ENCODE measurements around the gene E2F8.

The E2F8 gene

DNA sequence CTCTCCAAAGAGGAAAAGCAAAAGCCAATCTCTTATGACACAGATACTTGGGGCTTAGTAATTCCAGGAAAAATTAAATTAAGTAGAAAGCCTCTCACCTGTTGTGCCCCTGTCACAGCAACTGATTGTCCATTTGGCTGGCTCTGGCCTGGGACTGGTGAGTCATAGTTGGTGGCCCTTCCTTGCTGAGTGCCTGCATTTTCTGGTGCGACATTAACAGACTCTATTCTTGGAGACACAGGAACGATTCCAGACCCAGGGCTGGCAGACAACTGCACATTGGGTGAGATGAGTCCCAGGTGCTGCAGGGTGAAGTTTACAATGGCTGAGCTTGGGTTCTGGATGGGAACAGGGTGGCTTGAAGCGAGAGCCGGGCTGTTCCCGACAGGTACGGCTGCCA, 15.6 kb downstream of the E2F8 start:
- no peaks in the 10 kb centered on the region for H3K27me3 ChIP-seq (replicated peaks in 2 of 5; ENCODE audit: control insufficient read depth in 4 of 5, insufficient read depth in 5 of 5, low read length in 4 of 5)
- H3K36me3 ChIP-seq (ENCODE audit: control insufficient read depth in 4 of 4, insufficient read depth in 4 of 4, low read length in 3 of 4), result peaks cover 10 to 52% (median 32%) of the 10 kb centered on the region in 4 experiments
- H3K27ac ChIP-seq (ENCODE audit: insufficient read depth in 1 of 2, low read depth in 1 of 2, low read length in 2 of 2, poor library complexity in 1 of 2, severe bottlenecking in 2 of 2), result no peak overlapping the region
- POLR2A ChIA-PET, result no interaction called here
- 98% methylated on average over 6 of the region's 6 CpGs for WGBS (ENCODE audit: insufficient coverage)
- no peak overlapping the region for H3K4me3 ChIP-seq (ENCODE audit: control insufficient read depth in 1 of 7, extremely low read depth in 1 of 7, insufficient read depth in 4 of 7, low read depth in 2 of 7, low read length in 6 of 7)
- CTCF ChIA-PET, result no interaction called here
- H3K9me3 ChIP-seq (ENCODE audit: control extremely low read depth in 1 of 5, control insufficient read depth in 4 of 5, insufficient read depth in 2 of 5, low read depth in 1 of 5, low read length in 4 of 5), result peaks cover 0 to 4% (median 2%) of the 10 kb centered on the region in 5 experiments
- H3K4me1 ChIP-seq (ENCODE audit: control extremely low read depth in 1 of 4, control insufficient read depth in 4 of 4, insufficient read depth in 4 of 4, low read length in 3 of 4), result peaks cover 0 to 5% (median 0%) of the 10 kb centered on the region in 4 experiments
- DNase-seq, result no peak

DNA sequence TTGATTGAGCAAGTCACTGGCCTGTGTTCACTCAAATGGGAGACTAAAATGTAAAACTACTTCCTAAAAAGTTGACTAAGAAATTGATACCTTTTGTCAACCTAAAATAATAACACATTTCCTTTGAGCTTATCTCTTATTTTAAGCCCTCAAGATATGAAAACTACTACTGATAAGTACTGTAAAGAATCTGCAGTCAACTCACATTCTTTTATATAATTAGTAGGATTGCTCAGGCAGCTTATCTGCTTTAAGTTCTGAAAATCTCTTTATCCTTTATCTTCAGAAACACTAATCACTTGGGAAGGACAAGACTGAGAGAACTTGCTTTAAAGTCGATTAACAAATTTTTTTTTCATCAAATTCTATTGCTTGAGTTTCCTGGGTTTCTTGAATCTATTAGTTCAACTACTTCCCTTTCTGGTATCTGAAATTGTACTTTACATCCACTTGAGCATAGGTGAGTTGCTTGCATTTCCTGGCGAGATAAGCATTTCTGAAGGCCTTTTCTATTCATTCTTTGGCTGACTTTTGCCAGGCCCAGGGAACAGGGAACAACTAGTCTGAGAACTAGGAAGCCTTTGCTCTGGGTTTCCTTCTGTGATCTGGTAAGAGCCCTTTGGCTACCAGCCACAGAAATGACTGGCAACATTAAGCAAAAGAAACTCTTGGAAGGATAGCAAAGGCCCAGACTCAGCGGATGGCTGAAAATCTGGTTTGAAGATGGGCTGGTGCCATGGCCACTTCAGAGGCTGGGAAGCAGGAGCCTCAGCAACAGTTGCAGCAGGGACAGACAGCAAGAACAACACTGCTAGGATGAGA, 19.6 kb downstream of the E2F8 start:
- ChIA-PET POLR2A (no interaction called here), CTCF (no interaction called here)
- Histone ChIP-seq H3K4me3 (ENCODE audit: control insufficient read depth in 1 of 7, extremely low read depth in 1 of 7, insufficient read depth in 4 of 7, low read depth in 2 of 7, low read length in 6 of 7) (no peak overlapping the region), H3K36me3 (ENCODE audit: control insufficient read depth in 4 of 4, insufficient read depth in 4 of 4, low read length in 3 of 4) (peaks cover 3 to 26% (median 18%) of the 10 kb centered on the region in 4 experiments), H3K27ac (ENCODE audit: insufficient read depth in 1 of 2, low read depth in 1 of 2, low read length in 2 of 2, poor library complexity in 1 of 2, severe bottlenecking in 2 of 2) (no peak overlapping the region), H3K9me3 (ENCODE audit: control extremely low read depth in 1 of 5, control insufficient read depth in 4 of 5, insufficient read depth in 2 of 5, low read depth in 1 of 5, low read length in 4 of 5) (peaks cover 0 to 4% (median 2%) of the 10 kb centered on the region in 5 experiments), H3K27me3 (replicated peaks in 2 of 5; ENCODE audit: control insufficient read depth in 4 of 5, insufficient read depth in 5 of 5, low read length in 4 of 5) (no peaks in the 10 kb centered on the region), H3K4me1 (ENCODE audit: control extremely low read depth in 1 of 4, control insufficient read depth in 4 of 4, insufficient read depth in 4 of 4, low read length in 3 of 4) (peaks cover 0 to 5% (median 0%) of the 10 kb centered on the region in 4 experiments)
- WGBS (ENCODE audit: insufficient coverage), result no CpG with 5 or more reads among the region's 3 CpGs
- DNase-seq, result no peak

DNA sequence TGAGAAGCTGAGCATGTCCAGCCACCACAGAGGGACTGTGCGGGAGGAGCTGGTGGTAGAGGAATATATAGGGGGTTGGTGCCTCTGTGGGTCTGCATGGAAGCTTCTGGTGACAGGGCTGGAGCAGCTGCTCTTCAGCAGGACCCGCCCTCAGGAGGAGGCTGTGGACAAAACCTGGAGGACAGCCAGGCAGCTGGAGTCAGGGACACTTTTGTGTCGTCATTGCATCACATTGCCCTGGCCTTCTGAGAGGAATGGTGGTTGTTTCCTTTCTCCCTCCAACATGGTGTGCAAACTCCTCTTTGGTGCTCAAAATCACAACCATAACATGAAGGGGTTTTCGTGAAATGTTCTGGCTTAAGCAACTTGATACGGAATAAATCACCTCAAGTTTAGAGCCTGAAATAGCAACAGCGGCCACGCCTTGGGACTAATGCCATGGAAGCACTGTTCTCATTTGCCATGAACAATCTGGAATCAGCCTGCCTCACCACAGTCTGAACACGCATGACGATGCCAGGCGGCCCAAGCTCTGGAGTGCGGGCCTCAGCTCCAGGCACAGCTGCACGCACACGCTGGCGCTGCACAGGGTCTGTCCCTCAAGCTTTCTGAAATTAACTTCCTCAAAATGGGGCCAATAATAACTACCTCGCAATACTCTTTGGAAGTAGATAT, 21.8 kb downstream of the E2F8 start:
- ChIA-PET CTCF (interaction anchor here (1.3 kb wide), 1 partner anchor 28 kb away, joined by 3 read pairs; no protein-coding TSS in a partner anchor), POLR2A (no interaction called here)
- no peak overlapping the region for H3K4me3 ChIP-seq (ENCODE audit: control insufficient read depth in 1 of 7, extremely low read depth in 1 of 7, insufficient read depth in 4 of 7, low read depth in 2 of 7, low read length in 6 of 7)
- WGBS (ENCODE audit: insufficient coverage), result 99% methylated on average over 9 of the region's 15 CpGs
- H3K27ac ChIP-seq (ENCODE audit: insufficient read depth in 1 of 2, low read depth in 1 of 2, low read length in 2 of 2, poor library complexity in 1 of 2, severe bottlenecking in 2 of 2), result no peak overlapping the region
- peaks cover 0 to 5% (median 0%) of the 10 kb centered on the region in 4 experiments for H3K4me1 ChIP-seq (ENCODE audit: control extremely low read depth in 1 of 4, control insufficient read depth in 4 of 4, insufficient read depth in 4 of 4, low read length in 3 of 4)
- H3K27me3 ChIP-seq (replicated peaks in 2 of 5; ENCODE audit: control insufficient read depth in 4 of 5, insufficient read depth in 5 of 5, low read length in 4 of 5), result peaks cover 0 to 3% (median 0%) of the 10 kb centered on the region in 5 experiments
- H3K9me3 ChIP-seq (ENCODE audit: control extremely low read depth in 1 of 5, control insufficient read depth in 4 of 5, insufficient read depth in 2 of 5, low read depth in 1 of 5, low read length in 4 of 5), result peaks cover 0 to 4% (median 2%) of the 10 kb centered on the region in 5 experiments
- peaks cover 0 to 9% (median 4%) of the 10 kb centered on the region in 4 experiments for H3K36me3 ChIP-seq (ENCODE audit: control insufficient read depth in 4 of 4, insufficient read depth in 4 of 4, low read length in 3 of 4)
- DNase-seq, result no peak

GRCh38 chr11:19218216-19218615, 22.5 kb downstream of the E2F8 start:
- POLR2A ChIA-PET, result no interaction called here

DNA sequence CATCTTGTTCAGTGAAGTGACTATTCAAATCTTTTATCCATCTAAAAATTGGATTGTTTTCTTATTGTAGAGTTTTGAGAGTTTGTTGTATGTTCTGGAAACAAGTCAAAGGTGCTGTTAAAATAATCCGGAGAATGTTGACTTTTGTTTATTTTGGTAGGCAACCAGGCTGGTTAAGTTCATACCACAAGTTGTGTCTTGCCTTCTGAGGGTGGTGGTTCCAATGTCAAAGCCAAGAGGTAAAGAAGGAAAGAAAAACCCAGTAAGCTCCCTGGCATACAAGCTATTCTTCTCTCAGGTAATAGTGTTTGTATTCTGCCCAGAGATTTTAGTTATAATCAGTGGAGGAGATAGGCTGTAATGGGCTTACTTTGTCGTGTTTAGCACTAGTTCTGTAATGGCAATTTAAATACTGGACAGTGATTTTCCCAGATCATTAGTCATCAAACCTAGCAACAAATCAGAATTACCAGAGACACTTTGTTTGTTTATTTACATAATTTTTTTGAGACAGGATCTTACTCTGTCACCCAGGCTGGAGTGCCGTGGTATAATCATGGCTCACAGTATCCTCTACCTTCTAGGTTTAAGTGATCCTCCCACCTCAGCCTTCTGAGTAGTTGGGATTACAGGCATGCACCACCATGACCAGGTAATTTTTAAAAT, 23.9 kb downstream of the E2F8 start:
- Histone ChIP-seq H3K27ac (ENCODE audit: insufficient read depth in 1 of 2, low read depth in 1 of 2, low read length in 2 of 2, poor library complexity in 1 of 2, severe bottlenecking in 2 of 2) (no peak overlapping the region), H3K4me1 (ENCODE audit: control extremely low read depth in 1 of 4, control insufficient read depth in 4 of 4, insufficient read depth in 4 of 4, low read length in 3 of 4) (peaks cover 0 to 5% (median 0%) of the 10 kb centered on the region in 4 experiments), H3K36me3 (ENCODE audit: control insufficient read depth in 4 of 4, insufficient read depth in 4 of 4, low read length in 3 of 4) (no peaks in the 10 kb centered on the region), H3K9me3 (ENCODE audit: control extremely low read depth in 1 of 5, control insufficient read depth in 4 of 5, insufficient read depth in 2 of 5, low read depth in 1 of 5, low read length in 4 of 5) (no peaks in the 10 kb centered on the region), H3K4me3 (ENCODE audit: control insufficient read depth in 1 of 7, extremely low read depth in 1 of 7, insufficient read depth in 4 of 7, low read depth in 2 of 7, low read length in 6 of 7) (no peak overlapping the region), H3K27me3 (replicated peaks in 2 of 5; ENCODE audit: control insufficient read depth in 4 of 5, insufficient read depth in 5 of 5, low read length in 4 of 5) (peaks cover 0 to 9% (median 0%) of the 10 kb centered on the region in 5 experiments)
- ChIA-PET POLR2A (no interaction called here), CTCF (interaction anchor here (0.8 to 1.5 kb wide), 2 partner anchors 17 to 19 kb away, joined by 3 read pairs; no protein-coding TSS in a partner anchor)
- no CpG with 5 or more reads among the region's 3 CpGs for WGBS (ENCODE audit: insufficient coverage)
- DNase-seq, result no peak

More at GRCh38 chr11:19218216-19218615, 22.5 kb downstream of the E2F8 start:
- DNase-seq, result no peak
- CTCF ChIA-PET, result interaction anchor here (1.3 kb wide), 1 partner anchor 29 kb away, joined by 3 read pairs; no protein-coding TSS in a partner anchor
- H3K27me3 ChIP-seq (replicated peaks in 2 of 5; ENCODE audit: control insufficient read depth in 4 of 5, insufficient read depth in 5 of 5, low read length in 4 of 5), result peaks cover 0 to 7% (median 0%) of the 10 kb centered on the region in 5 experiments
- 100% methylated on average over 3 of the region's 3 CpGs for WGBS (ENCODE audit: insufficient coverage)
- H3K36me3 ChIP-seq (ENCODE audit: control insufficient read depth in 4 of 4, insufficient read depth in 4 of 4, low read length in 3 of 4), result peaks cover 0 to 2% (median 0%) of the 10 kb centered on the region in 4 experiments
- H3K4me1 ChIP-seq (ENCODE audit: control extremely low read depth in 1 of 4, control insufficient read depth in 4 of 4, insufficient read depth in 4 of 4, low read length in 3 of 4), result peaks cover 0 to 5% (median 0%) of the 10 kb centered on the region in 4 experiments
- no peak overlapping the region for H3K4me3 ChIP-seq (ENCODE audit: control insufficient read depth in 1 of 7, extremely low read depth in 1 of 7, insufficient read depth in 4 of 7, low read depth in 2 of 7, low read length in 6 of 7)
- H3K9me3 ChIP-seq (ENCODE audit: control extremely low read depth in 1 of 5, control insufficient read depth in 4 of 5, insufficient read depth in 2 of 5, low read depth in 1 of 5, low read length in 4 of 5), result peaks cover 0 to 4% (median 2%) of the 10 kb centered on the region in 5 experiments
- H3K27ac ChIP-seq (ENCODE audit: insufficient read depth in 1 of 2, low read depth in 1 of 2, low read length in 2 of 2, poor library complexity in 1 of 2, severe bottlenecking in 2 of 2), result no peak overlapping the region

GRCh38 chr11:19216021-19216420, 24.7 kb downstream of the E2F8 start:
- POLR2A ChIA-PET, result no interaction called here
- no peaks in the 10 kb centered on the region for H3K36me3 ChIP-seq (ENCODE audit: control insufficient read depth in 4 of 4, insufficient read depth in 4 of 4, low read length in 3 of 4)
- 39% methylated on average over 2 of the region's 4 CpGs for WGBS (ENCODE audit: insufficient coverage)

More at GRCh38 chr11:19216021-19216420, 24.7 kb downstream of the E2F8 start:
- peak in 1 of 3 donors; percentile 35 for DNase-seq
- H3K4me1 ChIP-seq (ENCODE audit: control extremely low read depth in 1 of 4, control insufficient read depth in 4 of 4, insufficient read depth in 4 of 4, low read length in 3 of 4), result no peaks in the 10 kb centered on the region
- CTCF ChIA-PET, result no interaction called here
- no peaks in the 10 kb centered on the region for H3K9me3 ChIP-seq (ENCODE audit: control extremely low read depth in 1 of 5, control insufficient read depth in 4 of 5, insufficient read depth in 2 of 5, low read depth in 1 of 5, low read length in 4 of 5)
- no peak overlapping the region for H3K27ac ChIP-seq (ENCODE audit: insufficient read depth in 1 of 2, low read depth in 1 of 2, low read length in 2 of 2, poor library complexity in 1 of 2, severe bottlenecking in 2 of 2)
- peaks cover 0 to 9% (median 0%) of the 10 kb centered on the region in 5 experiments for H3K27me3 ChIP-seq (replicated peaks in 2 of 5; ENCODE audit: control insufficient read depth in 4 of 5, insufficient read depth in 5 of 5, low read length in 4 of 5)
- no peak overlapping the region for H3K4me3 ChIP-seq (ENCODE audit: control insufficient read depth in 1 of 7, extremely low read depth in 1 of 7, insufficient read depth in 4 of 7, low read depth in 2 of 7, low read length in 6 of 7)
